HepG2 (cell line): ENCODE data around the gene OR2T10.
"Not testable (repeated sequence)": the region's sequence is repeated elsewhere in the genome, so short reads cannot be mapped to it uniquely, and the experiment has no call there.

Source experiments
- MXI1 ChIP-seq: IDR thresholded peaks from 3 replicates; pipeline ENCODE4 v1.6.1; 2012; ENCODE audit warnings: low read depth, low read length, inconsistent platforms, borderline replicate concordance
- SMC3 ChIP-seq: IDR thresholded peaks from 2 replicates; pipeline ENCODE4 v1.6.1; 2011; ENCODE audit warnings: low read length, improper control_type of control experiment

DNA sequence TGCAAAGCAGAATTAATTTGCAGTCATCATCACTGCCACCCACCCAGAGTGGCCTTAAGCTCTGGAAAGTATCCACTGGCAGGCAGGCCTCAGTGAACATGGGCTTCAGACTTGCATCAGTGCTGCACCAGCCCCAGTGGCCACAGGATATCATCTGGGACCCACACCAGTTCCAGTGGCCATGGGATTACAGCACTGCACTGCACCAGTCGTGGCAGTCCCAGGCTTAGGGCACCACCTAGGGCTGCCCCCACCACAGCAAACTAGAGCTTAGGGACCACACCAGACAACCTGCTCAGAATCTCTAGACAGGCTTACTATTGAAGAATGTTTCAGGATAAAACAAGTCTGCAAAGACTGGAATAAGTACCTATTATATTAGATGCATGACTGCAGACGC, 50.1 kb downstream of the OR2T10 start:
- not testable (repeated sequence) for TF ChIP-seq MXI1, SMC3
